SK-N-MC (cell line): ENCODE data around the gene ASB16.

ENCODE experiments used
- EZH2 ChIP-seq: fragments of 200-600 bp; sonication (generic); IDR thresholded peaks from one replicate; pipeline ENCODE4 v1.6.1; 2017; ENCODE audit warnings: antibody characterized with exemption
- POLR2AphosphoS5 ChIP-seq: IDR thresholded peaks from 2 replicates; pipeline ENCODE4 v1.6.1; 2012; ENCODE audit warnings: mild to moderate bottlenecking, low read depth, low read length, borderline replicate concordance

DNA sequence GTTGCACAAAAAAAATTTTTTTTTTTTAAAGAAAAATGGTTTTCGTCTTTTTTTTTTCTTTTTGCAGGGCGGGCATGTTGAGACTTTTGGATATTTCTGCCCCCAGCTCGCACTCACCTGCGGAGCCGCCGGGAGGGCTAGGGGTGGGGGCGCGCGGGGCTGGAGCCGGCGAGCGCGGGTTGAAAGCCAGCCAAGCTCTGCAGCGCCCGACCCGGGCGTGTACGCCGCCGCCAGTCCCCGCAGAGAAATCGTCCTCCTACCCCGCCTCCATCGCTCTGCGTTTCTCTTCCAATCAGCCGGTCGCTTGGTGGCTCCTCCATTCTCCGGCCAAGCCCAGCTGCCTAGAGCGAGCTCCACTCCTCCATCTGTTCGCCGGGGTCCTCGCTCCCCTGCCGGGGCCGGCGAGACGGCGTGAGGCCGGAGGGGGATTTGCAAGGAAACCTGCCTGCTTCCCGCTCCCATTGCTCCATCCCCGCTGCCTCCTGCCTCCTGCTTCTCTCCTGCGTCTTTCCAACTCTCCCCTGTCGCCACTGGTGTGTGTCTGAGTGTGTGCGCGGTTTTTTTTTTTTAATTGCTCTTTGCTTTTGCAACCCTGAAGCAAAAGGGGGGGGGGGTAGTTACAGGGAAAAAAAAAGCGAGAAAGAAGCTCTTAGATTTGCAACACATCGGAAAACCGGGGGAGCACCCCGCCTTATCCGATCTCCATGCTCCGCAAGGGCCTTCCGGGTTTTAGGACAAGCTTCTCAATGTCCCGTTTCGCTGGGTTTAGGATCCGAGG, 50.8 kb downstream of the ASB16 start:
- TF ChIP-seq EZH2 = no peak
- TF ChIP-seq POLR2AphosphoS5 = peak; percentile 52; the same call in 1 of the 2 replicates
